Tibial nerve (tissue), 4 donors: ENCODE data around the gene LCN1. TPM values are rescaled to one million over a fixed set of nuclear protein-coding genes. Genes with fewer than 3 reads are reported as not detected.

ENCODE experiments used
- DNase-seq, 2 donors: peaks; one replicate each; pipeline ENCODE4 v3.0.0-alpha.2; 2019; ENCODE audit warnings: low spot score in 2 of 2
- H3K27ac ChIP-seq, 4 donors: fragments of 200-600 bp; sonication (generic) in 3 of 4; one replicate each; pipeline ENCODE4 v1.5.1; 2017 to 2019; ENCODE audit warnings: mild to moderate bottlenecking in 1 of 4
- H3K27me3 ChIP-seq, 2 donors: fragments of 200-600 bp; sonication (generic) in 1 of 2; one replicate each; pipeline versions ENCODE4 v1.5.1 to v1.6.0; 2017 to 2019
- H3K36me3 ChIP-seq, 3 donors: fragments of 200-600 bp; sonication (generic); one replicate each; pipeline ENCODE4 v1.5.1; 2018 to 2019
- H3K4me1 ChIP-seq, 4 donors: fragments of 200-600 bp; sonication (generic) in 3 of 4; one replicate each; pipeline ENCODE4 v1.5.1; 2017 to 2019
- H3K4me3 ChIP-seq, 4 donors: fragments of 200-600 bp; sonication (generic) in 3 of 4; one replicate each; pipeline ENCODE4 v1.5.1; 2017 to 2019; ENCODE audit warnings: mild to moderate bottlenecking in 1 of 4, moderate library complexity in 1 of 4
- H3K9me3 ChIP-seq, 4 donors: fragments of 200-600 bp; sonication (generic) in 3 of 4; one replicate each; pipeline ENCODE4 v1.5.1; 2017 to 2019
- EP300 ChIP-seq, 2 donors: sonication (generic); formaldehyde crosslinking; IDR thresholded peaks; one replicate each; pipeline ENCODE4 v1.6.1; 2017; ENCODE audit warnings: antibody characterized with exemption in 2 of 2, mild to moderate bottlenecking in 1 of 2
- POLR2A ChIP-seq, 2 donors: fragments of 450-650 bp; IDR thresholded peaks; one replicate each; pipeline ENCODE4 v1.6.1; 2017; ENCODE audit warnings: antibody characterized with exemption in 2 of 2, mild to moderate bottlenecking in 2 of 2, moderate library complexity in 2 of 2
- WGBS, 2 donors: methylation state at CpG; one replicate each; pipeline ENCODE4 v1.1.5; 2018; 5-methylcytosine and 5-hydroxymethylcytosine counted together
- total RNA-seq, 4 donors: library from RNA; depleted of rRNA; stranded (reverse); fragments of >200 nt; gene quantifications; one replicate each; pipeline ENCODE4 v1.1.0, GENCODE V29; 2016
- TF ChIP-seq, protein P1 (sequence below), 5 experiments: fragments of 200-600 bp in 3 of 5; fragments of 450-650 bp in 2 of 5; sonication (generic) in 3 of 5; IDR thresholded peaks; one replicate each; pipeline ENCODE4 v1.5.1; 2016 to 2019; ENCODE audit warnings: antibody characterized with exemption in 5 of 5, mild to moderate bottlenecking in 3 of 5, moderate library complexity in 2 of 5

The LCN1 gene
- total RNA-seq, 4 donors from 2014 or later, result not detected

DNA sequence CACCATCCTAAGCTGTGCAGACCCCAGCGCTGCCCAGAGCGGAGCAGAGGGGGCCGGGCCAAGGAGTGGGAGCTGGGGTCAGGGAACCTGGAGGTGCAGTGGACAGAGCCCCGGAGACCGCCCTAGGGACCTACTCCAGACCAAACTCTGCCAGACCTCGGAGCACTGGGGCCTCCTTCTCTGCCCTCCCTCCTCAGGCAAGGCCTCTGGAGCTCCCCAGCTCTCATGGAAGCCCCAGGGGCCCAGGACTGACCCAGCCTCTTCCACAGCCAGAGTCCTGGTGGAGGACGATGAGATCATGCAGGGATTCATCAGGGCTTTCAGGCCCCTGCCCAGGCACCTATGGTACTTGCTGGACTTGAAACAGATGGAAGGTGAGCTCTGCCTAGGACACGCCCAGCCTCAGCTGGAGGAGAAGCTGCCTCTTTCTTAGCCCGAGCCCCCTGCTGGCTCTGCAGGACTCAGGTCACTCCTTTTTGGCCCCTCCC lies 43.9 kb downstream of the LCN1 start:
- Histone ChIP-seq H3K9me3 (peaks cover 0 to 23% (median 0%) of the 10 kb centered on the region in 4 donors), H3K4me3 (no peak overlapping the region), H3K36me3 (no peaks in the 10 kb centered on the region), H3K27me3 (no peaks in the 10 kb centered on the region), H3K27ac (no peak overlapping the region), H3K4me1 (no peaks in the 10 kb centered on the region)
- TF ChIP-seq, protein P1, sequence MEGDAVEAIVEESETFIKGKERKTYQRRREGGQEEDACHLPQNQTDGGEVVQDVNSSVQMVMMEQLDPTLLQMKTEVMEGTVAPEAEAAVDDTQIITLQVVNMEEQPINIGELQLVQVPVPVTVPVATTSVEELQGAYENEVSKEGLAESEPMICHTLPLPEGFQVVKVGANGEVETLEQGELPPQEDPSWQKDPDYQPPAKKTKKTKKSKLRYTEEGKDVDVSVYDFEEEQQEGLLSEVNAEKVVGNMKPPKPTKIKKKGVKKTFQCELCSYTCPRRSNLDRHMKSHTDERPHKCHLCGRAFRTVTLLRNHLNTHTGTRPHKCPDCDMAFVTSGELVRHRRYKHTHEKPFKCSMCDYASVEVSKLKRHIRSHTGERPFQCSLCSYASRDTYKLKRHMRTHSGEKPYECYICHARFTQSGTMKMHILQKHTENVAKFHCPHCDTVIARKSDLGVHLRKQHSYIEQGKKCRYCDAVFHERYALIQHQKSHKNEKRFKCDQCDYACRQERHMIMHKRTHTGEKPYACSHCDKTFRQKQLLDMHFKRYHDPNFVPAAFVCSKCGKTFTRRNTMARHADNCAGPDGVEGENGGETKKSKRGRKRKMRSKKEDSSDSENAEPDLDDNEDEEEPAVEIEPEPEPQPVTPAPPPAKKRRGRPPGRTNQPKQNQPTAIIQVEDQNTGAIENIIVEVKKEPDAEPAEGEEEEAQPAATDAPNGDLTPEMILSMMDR (IDR thresholded peaks at IDR 0.05), result no peak
- TF ChIP-seq POLR2A (IDR thresholded peaks at IDR 0.05), result no peak
- no peak for DNase-seq
- WGBS, 2 donors, result 79% methylated on average over 6 to 8 of the region's 9 CpGs

DNA sequence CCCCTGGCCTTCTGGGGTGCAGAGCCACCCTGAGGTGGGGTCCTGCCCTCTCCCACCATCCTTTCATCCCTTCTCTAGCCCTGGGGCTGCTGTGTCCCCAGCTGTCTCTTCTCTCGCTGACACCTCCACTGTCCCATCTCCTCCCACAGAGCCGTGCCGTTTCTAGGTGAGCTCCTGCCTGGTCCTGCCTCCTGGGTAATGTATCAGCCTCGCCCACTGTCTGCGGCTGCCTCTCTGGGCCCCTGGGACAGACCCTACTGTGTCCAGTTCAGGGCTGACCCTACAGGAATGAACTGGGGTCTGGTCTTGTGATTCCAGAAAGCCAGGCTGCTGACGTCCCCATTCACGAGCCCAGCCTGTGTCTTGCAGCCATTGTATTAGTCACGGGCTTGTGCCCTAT lies 44.4 kb downstream of the LCN1 start:
- no peak overlapping the region for H3K27ac ChIP-seq
- WGBS, 2 donors, result 50 to 56% methylated on average over 8 of the region's 8 CpGs
- H3K4me3 ChIP-seq, result no peak overlapping the region
- H3K36me3 ChIP-seq, result no peaks in the 10 kb centered on the region
- H3K4me1 ChIP-seq, result no peaks in the 10 kb centered on the region
- TF ChIP-seq POLR2A (IDR thresholded peaks at IDR 0.05) (no peak), EP300 (IDR thresholded peaks at IDR 0.05) (no peak)
- TF ChIP-seq, protein P1 (IDR thresholded peaks at IDR 0.05), result no peak
- peaks cover 0 to 23% (median 0%) of the 10 kb centered on the region in 4 donors for H3K9me3 ChIP-seq
- DNase-seq, result no peak
- no peaks in the 10 kb centered on the region for H3K27me3 ChIP-seq

DNA sequence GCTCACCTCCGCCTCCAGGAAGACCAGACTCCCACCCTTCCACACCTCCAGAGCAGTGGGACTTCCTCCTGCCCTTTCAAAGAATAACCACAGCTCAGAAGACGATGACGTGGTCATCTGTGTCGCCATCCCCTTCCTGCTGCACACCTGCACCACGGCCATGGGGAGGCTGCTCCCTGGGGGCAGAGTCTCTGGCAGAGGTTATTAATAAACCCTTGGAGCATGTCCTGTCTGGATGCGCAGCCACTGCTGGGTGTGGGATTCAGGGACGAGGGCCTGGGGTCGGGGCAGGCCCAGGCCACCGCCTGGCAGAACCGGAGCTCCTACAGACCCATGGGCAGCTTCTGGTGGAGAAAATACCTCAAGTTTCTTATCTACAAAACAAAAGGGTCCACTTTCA lies 45.3 kb downstream of the LCN1 start:
- Histone ChIP-seq H3K27me3 (no peaks in the 10 kb centered on the region), H3K36me3 (no peaks in the 10 kb centered on the region), H3K9me3 (peaks cover 0 to 19% (median 0%) of the 10 kb centered on the region in 4 donors), H3K4me3 (no peak overlapping the region), H3K4me1 (no peaks in the 10 kb centered on the region), H3K27ac (no peak overlapping the region)
- TF ChIP-seq POLR2A (IDR thresholded peaks at IDR 0.05) (no peak), EP300 (IDR thresholded peaks at IDR 0.05) (no peak)
- TF ChIP-seq, protein P1 (IDR thresholded peaks at IDR 0.05), result no peak
- WGBS, 2 donors, result 68 to 74% methylated on average over 10 of the region's 10 CpGs
- DNase-seq, result no peak

DNA sequence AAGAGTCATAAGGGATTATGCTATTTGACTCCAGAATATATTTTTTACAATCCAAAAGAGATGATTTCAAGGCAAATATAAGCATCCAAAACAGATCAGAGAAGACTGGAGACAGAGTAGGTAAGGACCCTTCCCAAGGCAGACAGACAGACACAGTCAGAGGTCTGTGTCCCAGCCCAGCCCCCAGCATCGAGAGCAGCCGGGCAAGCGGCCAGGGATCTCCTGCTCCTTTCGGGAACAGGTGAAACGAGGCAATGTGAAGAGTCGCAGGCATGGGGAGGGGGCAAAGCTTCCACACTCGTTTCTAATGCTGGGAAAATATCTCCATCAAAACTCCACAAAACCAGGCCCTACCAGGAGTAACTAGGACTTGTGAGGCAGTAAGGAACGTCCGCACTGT lies 46.1 kb downstream of the LCN1 start:
- H3K36me3 ChIP-seq, result no peaks in the 10 kb centered on the region
- no peaks in the 10 kb centered on the region for H3K4me1 ChIP-seq
- H3K27ac ChIP-seq, result no peak overlapping the region
- H3K9me3 ChIP-seq, result peaks cover 0 to 11% (median 0%) of the 10 kb centered on the region in 4 donors
- no peak for DNase-seq
- TF ChIP-seq POLR2A (IDR thresholded peaks at IDR 0.05) (no peak), EP300 (IDR thresholded peaks at IDR 0.05) (no peak)
- TF ChIP-seq, protein P1 (IDR thresholded peaks at IDR 0.05), result no peak
- H3K27me3 ChIP-seq, result no peaks in the 10 kb centered on the region
- H3K4me3 ChIP-seq, result no peak overlapping the region
- 73 to 77% methylated on average over 9 of the region's 9 CpGs for WGBS, 2 donors

DNA sequence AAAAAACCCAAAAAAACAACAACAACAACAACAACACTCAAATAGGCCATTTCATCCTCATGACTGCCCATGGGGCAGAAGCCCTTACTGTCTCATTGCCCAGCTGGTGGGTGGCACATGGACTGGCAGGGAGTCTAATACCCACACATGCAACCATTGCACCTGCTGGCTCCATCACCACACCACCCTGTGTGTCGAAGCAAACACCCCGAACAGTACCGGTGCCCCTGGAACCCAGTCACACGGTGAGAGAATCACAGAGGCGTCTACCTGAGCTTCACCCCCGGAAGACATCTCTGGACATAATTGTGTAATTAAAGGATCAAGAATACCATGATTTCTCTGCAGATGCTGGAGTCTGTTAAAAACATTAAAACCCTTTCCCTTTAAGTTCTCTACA lies 46.8 kb downstream of the LCN1 start:
- Histone ChIP-seq H3K4me3 (no peak overlapping the region), H3K27ac (no peak overlapping the region), H3K27me3 (no peaks in the 10 kb centered on the region), H3K4me1 (no peaks in the 10 kb centered on the region), H3K9me3 (peaks cover 0 to 9% (median 0%) of the 10 kb centered on the region in 4 donors), H3K36me3 (no peaks in the 10 kb centered on the region)
- TF ChIP-seq EP300 (IDR thresholded peaks at IDR 0.05), result no peak
- TF ChIP-seq, protein P1 (IDR thresholded peaks at IDR 0.05), result no peak
- TF ChIP-seq POLR2A (IDR thresholded peaks at IDR 0.05), result no peak
- no peak for DNase-seq
- WGBS, 2 donors, result 90 to 91% methylated on average over 6 of the region's 6 CpGs
